Rectal smooth muscle tissue (tissue), 1 donor: ENCODE measurements around the gene ITGB3BP.
A peak's percentile ranks its signal among the peaks of the same experiment; 100 is the strongest.

Source experiments
- H3K27ac ChIP-seq: one replicate; pipeline ENCODE4 v1.7.0; 2013; ENCODE audit warnings: low read depth, low read length, inconsistent platforms
- H3K27me3 ChIP-seq: one replicate; pipeline ENCODE4 v1.7.0; 2013; ENCODE audit warnings: low read length; ENCODE audit not compliant: control insufficient read depth, insufficient read depth
- H3K36me3 ChIP-seq: one replicate; pipeline ENCODE4 v1.7.0; 2013; ENCODE audit warnings: low read length; ENCODE audit not compliant: control insufficient read depth, insufficient read depth
- H3K4me1 ChIP-seq: one replicate; pipeline ENCODE4 v1.7.0; 2013; ENCODE audit warnings: low read length; ENCODE audit not compliant: control insufficient read depth, insufficient read depth
- H3K4me3 ChIP-seq: one replicate; pipeline ENCODE4 v1.7.0; 2013; ENCODE audit warnings: low read length
- H3K9ac ChIP-seq: one replicate; pipeline ENCODE4 v1.7.0; 2013; ENCODE audit warnings: low read length

The ITGB3BP gene

GRCh38 chr1:63537940-63538339 is 14.9 kb upstream of the ITGB3BP start:
- Histone ChIP-seq H3K27ac (no peak overlapping the region), H3K4me1 (no peaks in the 10 kb centered on the region), H3K9ac (no peak overlapping the region), H3K36me3 (no peaks in the 10 kb centered on the region), H3K4me3 (no peak overlapping the region), H3K27me3 (no peaks in the 10 kb centered on the region)

- Histone ChIP-seq H3K27me3 (no peaks in the 10 kb centered on the region), H3K4me1 (no peaks in the 10 kb centered on the region), H3K9ac (no peak overlapping the region), H3K4me3 (no peak overlapping the region), H3K27ac (no peak overlapping the region), H3K36me3 (no peaks in the 10 kb centered on the region)
These were observed 14.0 kb upstream of the ITGB3BP start for GRCh38 chr1:63537006-63537405.

GRCh38 chr1:63534406-63534805 is 11.4 kb upstream of the ITGB3BP start:
- no peak overlapping the region for H3K9ac ChIP-seq
- H3K36me3 ChIP-seq, result no peaks in the 10 kb centered on the region
- no peaks in the 10 kb centered on the region for H3K4me1 ChIP-seq
- no peaks in the 10 kb centered on the region for H3K27me3 ChIP-seq
- H3K4me3 ChIP-seq, result no peak overlapping the region
- H3K27ac ChIP-seq, result no peak overlapping the region

- Histone ChIP-seq H3K36me3 (no peaks in the 10 kb centered on the region), H3K27me3 (no peaks in the 10 kb centered on the region), H3K4me3 (no peak overlapping the region), H3K27ac (no peak overlapping the region), H3K4me1 (no peaks in the 10 kb centered on the region), H3K9ac (no peak overlapping the region)
These were observed 10.9 kb upstream of the ITGB3BP start for GRCh38 chr1:63533931-63534330.

- Histone ChIP-seq H3K4me1 (no peaks in the 10 kb centered on the region), H3K9ac (no peak overlapping the region), H3K27ac (no peak overlapping the region), H3K27me3 (no peaks in the 10 kb centered on the region), H3K4me3 (no peak overlapping the region), H3K36me3 (no peaks in the 10 kb centered on the region)
These were observed 9.7 kb upstream of the ITGB3BP start for GRCh38 chr1:63532727-63533126.

- peaks cover 14% of the 10 kb centered on the region for H3K4me1 ChIP-seq
- H3K9ac ChIP-seq, result no peak overlapping the region
These were observed 1.2 kb upstream of the ITGB3BP start for GRCh38 chr1:63524201-63524600.

GRCh38 chr1:63523738-63524137 is 713 bp upstream of the ITGB3BP start:
- Histone ChIP-seq H3K4me3 (peak overlapping the region; percentile 91), H3K9ac (peak overlapping the region; percentile 73), H3K4me1 (peaks cover 14% of the 10 kb centered on the region), H3K27ac (peak overlapping the region; percentile 83), H3K27me3 (no peaks in the 10 kb centered on the region), H3K36me3 (no peaks in the 10 kb centered on the region)

More at GRCh38 chr1:63524201-63524600, 1.2 kb upstream of the ITGB3BP start:
- Histone ChIP-seq H3K36me3 (no peaks in the 10 kb centered on the region), H3K4me3 (peak overlapping the region; percentile 91), H3K27me3 (no peaks in the 10 kb centered on the region), H3K27ac (peak overlapping the region; percentile 83)

- Histone ChIP-seq H3K36me3 (no peaks in the 10 kb centered on the region), H3K9ac (no peak overlapping the region)
These were observed 6.4 kb downstream of the ITGB3BP start for GRCh38 chr1:63516629-63517028.

GRCh38 chr1:63512584-63512983 is 10.4 kb downstream of the ITGB3BP start:
- no peak overlapping the region for H3K27ac ChIP-seq
- H3K36me3 ChIP-seq, result peaks cover under 1% of the 10 kb centered on the region

More at GRCh38 chr1:63516629-63517028, 6.4 kb downstream of the ITGB3BP start:
- Histone ChIP-seq H3K27ac (no peak overlapping the region), H3K4me1 (no peaks in the 10 kb centered on the region), H3K4me3 (no peak overlapping the region), H3K27me3 (no peaks in the 10 kb centered on the region)

GRCh38 chr1:63509718-63510117 is 13.3 kb downstream of the ITGB3BP start:
- Histone ChIP-seq H3K4me3 (no peak overlapping the region), H3K36me3 (peaks cover 5% of the 10 kb centered on the region)

More at GRCh38 chr1:63512584-63512983, 10.4 kb downstream of the ITGB3BP start:
- Histone ChIP-seq H3K9ac (no peak overlapping the region), H3K4me3 (no peak overlapping the region), H3K4me1 (no peaks in the 10 kb centered on the region), H3K27me3 (no peaks in the 10 kb centered on the region)

GRCh38 chr1:63506782-63507181 is 16.2 kb downstream of the ITGB3BP start:
- Histone ChIP-seq H3K27me3 (no peaks in the 10 kb centered on the region), H3K4me3 (no peak overlapping the region), H3K36me3 (peaks cover 5% of the 10 kb centered on the region), H3K4me1 (no peaks in the 10 kb centered on the region), H3K9ac (no peak overlapping the region), H3K27ac (no peak overlapping the region)

More at GRCh38 chr1:63509718-63510117, 13.3 kb downstream of the ITGB3BP start:
- Histone ChIP-seq H3K27me3 (no peaks in the 10 kb centered on the region), H3K27ac (no peak overlapping the region), H3K9ac (no peak overlapping the region), H3K4me1 (no peaks in the 10 kb centered on the region)

- Histone ChIP-seq H3K27ac (no peak overlapping the region), H3K4me3 (no peak overlapping the region), H3K9ac (no peak overlapping the region), H3K4me1 (no peaks in the 10 kb centered on the region), H3K36me3 (no peaks in the 10 kb centered on the region), H3K27me3 (no peaks in the 10 kb centered on the region)
These were observed 21.8 kb downstream of the ITGB3BP start for GRCh38 chr1:63501256-63501655.

GRCh38 chr1:63498106-63498505 is 24.9 kb downstream of the ITGB3BP start:
- Histone ChIP-seq H3K4me3 (no peak overlapping the region), H3K9ac (no peak overlapping the region), H3K27ac (no peak overlapping the region), H3K27me3 (no peaks in the 10 kb centered on the region), H3K36me3 (no peaks in the 10 kb centered on the region), H3K4me1 (no peaks in the 10 kb centered on the region)
